Calu3 (cell line): ENCODE data around the gene CALCOCO1. TPM values are rescaled to one million over a fixed set of nuclear protein-coding genes. Genes with fewer than 3 reads are reported as not detected.
A peak's percentile ranks its signal among the peaks of the same experiment; 100 is the strongest.

ENCODE experiments used
- BruUV-seq: library from RNA; stranded (reverse); fragments of 400-500 nt; replicated peaks from 2 replicates; lab custom pipeline; 2021; lab: Mats Ljungman, UMichigan
- CTCF ChIA-PET: fragments of 300-600 bp; sonication (Branson Sonifier 250); formaldehyde crosslinking; loops from one replicate; lab custom pipeline; 2022; ENCODE audit warnings: antibody characterized with exemption; lab: Charles Lee
- DNase-seq: peaks from one replicate; pipeline ENCODE4 v3.0.0; 2022
- H3K27ac Mint-ChIP-seq: one replicate; pipeline ENCODE4 v1.8.0; 2022; ENCODE audit warnings: mixed read lengths; ENCODE audit not compliant: unreplicated experiment
- H3K27me3 Mint-ChIP-seq: one replicate; pipeline ENCODE4 v1.8.0; 2022; ENCODE audit warnings: mixed read lengths; ENCODE audit not compliant: unreplicated experiment
- H3K36me3 Mint-ChIP-seq: one replicate; pipeline ENCODE4 v1.8.0; 2022; ENCODE audit warnings: mild to moderate bottlenecking, moderate library complexity, mixed read lengths; ENCODE audit not compliant: insufficient read depth, unreplicated experiment
- H3K4me1 Mint-ChIP-seq: one replicate; pipeline ENCODE4 v1.8.0; 2022; ENCODE audit warnings: mild to moderate bottlenecking, low read depth, mixed read lengths; ENCODE audit not compliant: unreplicated experiment
- H3K4me3 Mint-ChIP-seq: one replicate; pipeline ENCODE4 v1.8.0; 2022; ENCODE audit warnings: mild to moderate bottlenecking, low read depth, moderate library complexity, mixed read lengths; ENCODE audit not compliant: unreplicated experiment
- H3K9me3 Mint-ChIP-seq: one replicate; pipeline ENCODE4 v1.8.0; 2022; ENCODE audit warnings: low read depth, mixed read lengths; ENCODE audit not compliant: unreplicated experiment
- intact Hi-C: fragments of 100-400 bp; cut with micrococcal nuclease; formaldehyde crosslinking; loops from one replicate; pipeline ENCODE4 v1.10.0; 2022; ENCODE audit not compliant: unreplicated experiment
- total RNA-seq: library from RNA; stranded (reverse); gene quantifications from 2 replicates; pipeline ENCODE4 v1.2.3, GENCODE V29; 2022
- TF ChIP-seq, protein P1 (sequence below): fragments of 200-600 bp; IDR thresholded peaks from one replicate; pipeline ENCODE4 v1.8.0; 2022; ENCODE audit warnings: antibody characterized with exemption; ENCODE audit not compliant: unreplicated experiment

The CALCOCO1 gene
- total RNA-seq, 1 experiment from 2014 or later, result 42.1 TPM

DNA sequence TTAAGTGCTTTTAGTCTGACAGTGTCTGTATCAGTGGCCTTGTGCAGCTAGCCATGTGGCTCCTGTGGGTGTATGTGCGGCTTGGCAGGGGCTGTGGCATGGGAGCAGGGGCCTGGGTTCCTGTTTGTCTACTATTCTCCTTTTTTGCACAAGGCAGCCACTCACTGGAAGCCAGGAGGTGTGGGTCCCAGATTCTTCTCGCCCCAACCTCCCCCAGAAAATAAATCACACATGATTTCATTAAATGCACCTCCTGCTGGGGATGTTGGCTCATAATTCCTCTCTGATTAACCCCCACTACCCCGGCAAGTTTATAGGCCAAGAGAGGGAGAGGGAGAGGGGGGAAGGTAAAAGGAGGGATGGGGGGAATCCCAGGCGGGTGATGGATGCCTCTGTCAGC is 17.6 kb downstream of the CALCOCO1 start:
- CTCF ChIA-PET, result no interaction called here
- DNase-seq, result no peak
- TF ChIP-seq, protein P1, sequence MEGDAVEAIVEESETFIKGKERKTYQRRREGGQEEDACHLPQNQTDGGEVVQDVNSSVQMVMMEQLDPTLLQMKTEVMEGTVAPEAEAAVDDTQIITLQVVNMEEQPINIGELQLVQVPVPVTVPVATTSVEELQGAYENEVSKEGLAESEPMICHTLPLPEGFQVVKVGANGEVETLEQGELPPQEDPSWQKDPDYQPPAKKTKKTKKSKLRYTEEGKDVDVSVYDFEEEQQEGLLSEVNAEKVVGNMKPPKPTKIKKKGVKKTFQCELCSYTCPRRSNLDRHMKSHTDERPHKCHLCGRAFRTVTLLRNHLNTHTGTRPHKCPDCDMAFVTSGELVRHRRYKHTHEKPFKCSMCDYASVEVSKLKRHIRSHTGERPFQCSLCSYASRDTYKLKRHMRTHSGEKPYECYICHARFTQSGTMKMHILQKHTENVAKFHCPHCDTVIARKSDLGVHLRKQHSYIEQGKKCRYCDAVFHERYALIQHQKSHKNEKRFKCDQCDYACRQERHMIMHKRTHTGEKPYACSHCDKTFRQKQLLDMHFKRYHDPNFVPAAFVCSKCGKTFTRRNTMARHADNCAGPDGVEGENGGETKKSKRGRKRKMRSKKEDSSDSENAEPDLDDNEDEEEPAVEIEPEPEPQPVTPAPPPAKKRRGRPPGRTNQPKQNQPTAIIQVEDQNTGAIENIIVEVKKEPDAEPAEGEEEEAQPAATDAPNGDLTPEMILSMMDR, result no peak
- BruUV-seq, result no TSS peak
- Mint-ChIP-seq H3K4me3 (no peak overlapping the region), H3K4me1 (no peaks in the 10 kb centered on the region), H3K27ac (no peak overlapping the region), H3K36me3 (no peaks in the 10 kb centered on the region), H3K27me3 (peaks cover 89% of the 10 kb centered on the region), H3K9me3 (no peaks in the 10 kb centered on the region)
- intact Hi-C loops, result no loop called here

DNA sequence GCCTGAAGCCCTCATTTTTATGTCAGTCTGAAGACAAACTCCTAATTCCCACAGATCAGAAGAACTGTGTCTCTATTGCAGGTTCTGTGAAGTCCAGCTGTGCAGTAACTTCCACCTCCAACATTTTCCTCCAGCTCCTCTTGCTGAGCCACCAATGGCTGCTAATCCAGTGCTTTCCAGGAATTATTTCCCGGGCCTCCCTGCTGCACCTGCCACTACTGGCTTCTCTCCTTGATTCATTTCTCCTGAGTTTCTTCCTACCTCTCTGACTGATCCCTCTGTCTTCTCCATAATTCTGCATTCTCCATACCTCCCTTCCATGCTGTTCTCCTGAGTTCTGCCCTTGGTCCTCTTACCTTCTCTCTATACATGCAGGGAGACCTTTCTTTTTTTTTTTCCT is 21.2 kb downstream of the CALCOCO1 start:
- TF ChIP-seq, protein P1, result no peak
- Mint-ChIP-seq H3K36me3 (no peaks in the 10 kb centered on the region), H3K27ac (no peak overlapping the region), H3K27me3 (peaks cover 98% of the 10 kb centered on the region), H3K4me3 (no peak overlapping the region), H3K4me1 (no peaks in the 10 kb centered on the region), H3K9me3 (no peaks in the 10 kb centered on the region)
- no TSS peak for BruUV-seq
- intact Hi-C loops, result no loop called here
- CTCF ChIA-PET, result no interaction called here
- no peak for DNase-seq

DNA sequence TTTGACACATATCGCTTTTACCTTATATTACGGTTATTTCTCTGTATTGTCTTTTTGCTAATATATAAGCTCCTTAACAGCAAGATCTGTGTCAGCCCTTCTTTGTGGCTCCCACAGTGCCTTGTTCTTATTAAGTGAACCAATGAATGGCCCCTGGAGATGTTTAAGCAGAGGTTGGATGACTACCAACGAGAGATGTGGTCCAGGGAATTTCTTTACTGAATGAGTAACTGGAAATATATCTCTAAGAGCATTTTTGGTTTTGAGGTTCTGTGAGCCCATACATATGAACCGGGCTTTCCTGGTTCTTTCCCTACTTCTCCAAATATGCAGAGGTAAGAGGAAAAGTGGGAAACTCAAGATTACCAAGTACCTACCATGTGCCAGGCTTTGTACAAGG is 23.5 kb downstream of the CALCOCO1 start:
- CTCF ChIA-PET, result interaction anchor here (1.0 kb wide), 1 partner anchor 42 kb away, joined by 4 read pairs; no protein-coding TSS in a partner anchor
- Mint-ChIP-seq H3K27me3 (peaks cover 98% of the 10 kb centered on the region), H3K36me3 (no peaks in the 10 kb centered on the region), H3K4me3 (no peak overlapping the region), H3K9me3 (no peaks in the 10 kb centered on the region), H3K4me1 (no peaks in the 10 kb centered on the region), H3K27ac (no peak overlapping the region)
- intact Hi-C loops, result no loop called here
- no peak for DNase-seq
- no TSS peak for BruUV-seq
- TF ChIP-seq, protein P1, result no peak

DNA sequence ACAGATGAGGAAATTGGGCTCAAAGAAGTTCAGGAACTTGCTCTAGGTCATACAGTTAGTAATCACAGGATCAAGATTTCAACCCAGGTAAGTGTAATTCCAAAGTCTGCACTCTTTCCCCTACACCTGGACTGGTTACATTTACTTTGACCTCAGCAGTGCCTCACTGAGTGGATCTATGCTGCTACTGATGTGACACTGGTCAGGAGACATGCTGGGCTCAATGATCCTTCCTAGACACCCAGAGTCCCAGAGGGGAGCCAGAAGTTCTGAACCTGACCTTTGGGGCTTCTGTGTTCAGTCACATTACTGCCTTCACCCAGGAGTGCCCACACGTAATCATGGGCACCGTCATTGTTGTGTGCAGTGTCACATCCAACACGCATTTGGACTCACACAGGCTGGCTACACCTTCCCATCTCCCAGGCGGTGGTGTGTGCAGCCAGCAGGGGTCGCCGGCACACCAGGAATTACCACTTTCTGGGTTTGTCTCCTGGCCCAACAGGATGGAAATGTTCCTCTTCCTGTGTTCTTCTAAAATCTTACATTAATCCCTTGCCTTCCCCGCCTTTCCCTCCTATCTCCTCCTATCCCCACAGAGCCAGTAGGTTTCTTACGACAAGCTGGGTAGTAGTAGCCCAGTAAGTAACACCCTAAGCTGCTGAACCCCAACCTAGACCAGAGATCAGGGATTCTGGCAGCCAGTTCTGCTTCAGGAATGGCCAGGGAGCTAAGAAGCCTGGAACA is 25.6 kb downstream of the CALCOCO1 start:
- Mint-ChIP-seq H3K9me3 (no peaks in the 10 kb centered on the region), H3K27me3 (peaks cover 98% of the 10 kb centered on the region), H3K4me3 (no peak overlapping the region), H3K36me3 (no peaks in the 10 kb centered on the region), H3K27ac (no peak overlapping the region), H3K4me1 (no peaks in the 10 kb centered on the region)
- intact Hi-C loops, result loop anchor here (1.0 kb wide), 1 partner anchor 45 kb away; no protein-coding TSS in a partner anchor
- CTCF ChIA-PET, result interaction anchor here (0.9 to 1.4 kb wide), 4 partner anchors 32 to 500 kb away, joined by 3 to 13 read pairs (median 4); no protein-coding TSS in a partner anchor
- no TSS peak for BruUV-seq
- TF ChIP-seq, protein P1, result peak; percentile 83
- peak; percentile 89 for DNase-seq
